ENCODE results near the gene SPECC1L.
"Not testable (repeated sequence)": the region's sequence is repeated elsewhere in the genome, so short reads cannot be mapped to it uniquely, and the experiment has no call there.

DNA sequence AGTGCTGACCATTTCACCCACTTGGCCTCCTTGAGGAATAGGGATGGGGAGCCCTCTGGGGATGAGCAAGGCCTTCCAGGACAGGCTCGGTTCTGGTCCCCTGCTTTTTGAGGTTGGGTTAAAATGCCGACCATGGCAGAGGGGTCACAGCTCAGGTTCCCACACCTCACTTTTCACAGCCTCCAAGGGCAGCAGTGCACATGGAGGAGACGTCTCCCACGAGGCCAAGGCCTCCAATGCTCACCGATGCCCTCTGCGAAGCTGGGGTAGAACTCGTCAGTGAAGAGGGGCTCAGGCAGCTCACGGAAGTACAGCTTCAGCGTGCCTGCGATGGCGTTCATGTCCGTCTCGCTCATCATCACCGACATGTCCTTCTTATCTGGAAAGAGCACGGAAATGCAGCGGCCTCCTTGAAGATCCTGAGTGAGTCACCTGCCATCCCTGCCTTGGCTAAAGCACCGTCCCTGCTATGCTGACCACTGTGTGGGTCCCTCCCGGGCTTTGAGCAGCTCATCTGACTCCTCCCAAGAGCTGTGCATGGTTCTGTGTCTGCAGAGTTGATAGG lies 8.4 kb upstream of the SPECC1L start:
- TF ChIP-seq EZH2 (IDR thresholded peaks at IDR 0.05; ENCODE audit: borderline replicate concordance, control insufficient read depth, low read depth, low read length); MTA2 (IDR thresholded peaks at IDR 0.05; ENCODE audit: low read depth); RBBP5 (conservative IDR thresholded peaks at IDR 0.05); CHD2 (IDR thresholded peaks at IDR 0.05; ENCODE audit: borderline replicate concordance, low read depth, low read length); BHLHE40 (IDR thresholded peaks at IDR 0.05; ENCODE audit: borderline replicate concordance in 1 of 2, low read depth in 2 of 2, low read length in 1 of 2); YY1 (IDR thresholded peaks at IDR 0.05; ENCODE audit: low read depth, low read length); SUZ12 (IDR thresholded peaks at IDR 0.05; ENCODE audit: unreplicated experiment); SUPT20H (IDR thresholded peaks at IDR 0.05; ENCODE audit: borderline replicate concordance, control insufficient read depth, low read depth, low read length): not testable (repeated sequence)
- TF ChIP-seq, protein P1, sequence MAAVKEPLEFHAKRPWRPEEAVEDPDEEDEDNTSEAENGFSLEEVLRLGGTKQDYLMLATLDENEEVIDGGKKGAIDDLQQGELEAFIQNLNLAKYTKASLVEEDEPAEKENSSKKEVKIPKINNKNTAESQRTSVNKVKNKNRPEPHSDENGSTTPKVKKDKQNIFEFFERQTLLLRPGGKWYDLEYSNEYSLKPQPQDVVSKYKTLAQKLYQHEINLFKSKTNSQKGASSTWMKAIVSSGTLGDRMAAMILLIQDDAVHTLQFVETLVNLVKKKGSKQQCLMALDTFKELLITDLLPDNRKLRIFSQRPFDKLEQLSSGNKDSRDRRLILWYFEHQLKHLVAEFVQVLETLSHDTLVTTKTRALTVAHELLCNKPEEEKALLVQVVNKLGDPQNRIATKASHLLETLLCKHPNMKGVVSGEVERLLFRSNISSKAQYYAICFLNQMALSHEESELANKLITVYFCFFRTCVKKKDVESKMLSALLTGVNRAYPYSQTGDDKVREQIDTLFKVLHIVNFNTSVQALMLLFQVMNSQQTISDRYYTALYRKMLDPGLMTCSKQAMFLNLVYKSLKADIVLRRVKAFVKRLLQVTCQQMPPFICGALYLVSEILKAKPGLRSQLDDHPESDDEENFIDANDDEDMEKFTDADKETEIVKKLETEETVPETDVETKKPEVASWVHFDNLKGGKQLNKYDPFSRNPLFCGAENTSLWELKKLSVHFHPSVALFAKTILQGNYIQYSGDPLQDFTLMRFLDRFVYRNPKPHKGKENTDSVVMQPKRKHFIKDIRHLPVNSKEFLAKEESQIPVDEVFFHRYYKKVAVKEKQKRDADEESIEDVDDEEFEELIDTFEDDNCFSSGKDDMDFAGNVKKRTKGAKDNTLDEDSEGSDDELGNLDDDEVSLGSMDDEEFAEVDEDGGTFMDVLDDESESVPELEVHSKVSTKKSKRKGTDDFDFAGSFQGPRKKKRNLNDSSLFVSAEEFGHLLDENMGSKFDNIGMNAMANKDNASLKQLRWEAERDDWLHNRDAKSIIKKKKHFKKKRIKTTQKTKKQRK (IDR thresholded peaks at IDR 0.05; ENCODE audit: low read depth, low read length): not testable (repeated sequence)
- TF ChIP-seq, protein P2, sequence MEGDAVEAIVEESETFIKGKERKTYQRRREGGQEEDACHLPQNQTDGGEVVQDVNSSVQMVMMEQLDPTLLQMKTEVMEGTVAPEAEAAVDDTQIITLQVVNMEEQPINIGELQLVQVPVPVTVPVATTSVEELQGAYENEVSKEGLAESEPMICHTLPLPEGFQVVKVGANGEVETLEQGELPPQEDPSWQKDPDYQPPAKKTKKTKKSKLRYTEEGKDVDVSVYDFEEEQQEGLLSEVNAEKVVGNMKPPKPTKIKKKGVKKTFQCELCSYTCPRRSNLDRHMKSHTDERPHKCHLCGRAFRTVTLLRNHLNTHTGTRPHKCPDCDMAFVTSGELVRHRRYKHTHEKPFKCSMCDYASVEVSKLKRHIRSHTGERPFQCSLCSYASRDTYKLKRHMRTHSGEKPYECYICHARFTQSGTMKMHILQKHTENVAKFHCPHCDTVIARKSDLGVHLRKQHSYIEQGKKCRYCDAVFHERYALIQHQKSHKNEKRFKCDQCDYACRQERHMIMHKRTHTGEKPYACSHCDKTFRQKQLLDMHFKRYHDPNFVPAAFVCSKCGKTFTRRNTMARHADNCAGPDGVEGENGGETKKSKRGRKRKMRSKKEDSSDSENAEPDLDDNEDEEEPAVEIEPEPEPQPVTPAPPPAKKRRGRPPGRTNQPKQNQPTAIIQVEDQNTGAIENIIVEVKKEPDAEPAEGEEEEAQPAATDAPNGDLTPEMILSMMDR (IDR thresholded peaks at IDR 0.05 in 2 of 3, conservative IDR thresholded peaks at IDR 0.05 in 1 of 3; ENCODE audit: control insufficient read depth in 2 of 3, extremely low read depth in 1 of 3, insufficient read depth in 1 of 3, low read depth in 3 of 3, low read length in 3 of 3): not testable (repeated sequence)
- TF ChIP-seq, protein P3, sequence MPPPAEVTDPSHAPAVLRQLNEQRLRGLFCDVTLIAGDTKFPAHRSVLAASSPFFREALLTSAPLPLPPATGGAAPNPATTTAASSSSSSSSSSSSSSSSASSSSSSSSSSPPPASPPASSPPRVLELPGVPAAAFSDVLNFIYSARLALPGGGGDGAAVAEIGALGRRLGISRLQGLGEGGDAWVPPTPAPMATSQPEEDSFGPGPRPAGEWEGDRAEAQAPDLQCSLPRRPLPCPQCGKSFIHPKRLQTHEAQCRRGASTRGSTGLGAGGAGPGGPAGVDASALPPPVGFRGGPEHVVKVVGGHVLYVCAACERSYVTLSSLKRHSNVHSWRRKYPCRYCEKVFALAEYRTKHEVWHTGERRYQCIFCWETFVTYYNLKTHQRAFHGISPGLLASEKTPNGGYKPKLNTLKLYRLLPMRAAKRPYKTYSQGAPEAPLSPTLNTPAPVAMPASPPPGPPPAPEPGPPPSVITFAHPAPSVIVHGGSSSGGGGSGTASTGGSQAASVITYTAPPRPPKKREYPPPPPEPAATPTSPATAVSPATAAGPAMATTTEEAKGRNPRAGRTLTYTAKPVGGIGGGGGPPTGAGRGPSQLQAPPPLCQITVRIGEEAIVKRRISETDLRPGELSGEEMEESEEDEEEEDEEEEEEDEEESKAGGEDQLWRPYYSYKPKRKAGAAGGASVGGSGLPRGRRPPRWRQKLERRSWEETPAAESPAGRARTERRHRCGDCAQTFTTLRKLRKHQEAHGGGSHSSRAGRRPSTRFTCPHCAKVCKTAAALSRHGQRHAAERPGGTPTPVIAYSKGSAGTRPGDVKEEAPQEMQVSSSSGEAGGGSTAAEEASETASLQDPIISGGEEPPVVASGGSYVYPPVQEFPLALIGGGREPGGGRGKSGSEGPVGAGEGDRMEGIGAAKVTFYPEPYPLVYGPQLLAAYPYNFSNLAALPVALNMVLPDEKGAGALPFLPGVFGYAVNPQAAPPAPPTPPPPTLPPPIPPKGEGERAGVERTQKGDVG (CRISPR knock-in tag; IDR thresholded peaks at IDR 0.05): not testable (repeated sequence)
